HepG2 (cell line): Measurements from ENCODE around the gene ZNF530. TPM values are rescaled to one million over a fixed set of nuclear protein-coding genes. Genes with fewer than 3 reads are reported as not detected.
A peak's percentile ranks its signal among the peaks of the same experiment; 100 is the strongest.

Experiments
- ADNP ChIP-seq: sonication (generic); formaldehyde crosslinking; IDR thresholded peaks from 2 replicates; pipeline ENCODE4 v1.4.0; 2020; ENCODE audit warnings: missing genetic modification reagents
- BATF2 ChIP-seq: sonication (generic); formaldehyde crosslinking; IDR thresholded peaks from 2 replicates; pipeline ENCODE4 v1.8.0; 2022; ENCODE audit warnings: mild to moderate bottlenecking, missing genetic modification reagents, moderate library complexity
- CBX5 ChIP-seq: sonication (generic); formaldehyde crosslinking; IDR thresholded peaks from 2 replicates; pipeline ENCODE4 v1.4.0; 2020; ENCODE audit warnings: missing genetic modification reagents, borderline replicate concordance
- GLI4 ChIP-seq: sonication (generic); formaldehyde crosslinking; IDR thresholded peaks from 2 replicates; pipeline ENCODE4 v1.5.1; 2020; ENCODE audit warnings: missing genetic modification reagents, mild to moderate bottlenecking, moderate library complexity, borderline replicate concordance
- GLMP ChIP-seq: sonication (generic); formaldehyde crosslinking; IDR thresholded peaks from 2 replicates; pipeline ENCODE4 v1.9.0; 2021; ENCODE audit warnings: missing genetic modification reagents, mild to moderate bottlenecking, borderline replicate concordance
- GMEB2 ChIP-seq: IDR thresholded peaks from 2 replicates; pipeline ENCODE4 v1.6.1; 2016; ENCODE audit warnings: missing biosample characterization, missing genetic modification reagents, low read depth
- KDM5B ChIP-seq: sonication (generic); formaldehyde crosslinking; IDR thresholded peaks from 2 replicates; pipeline ENCODE4 v1.4.0; 2020; ENCODE audit warnings: missing genetic modification reagents, mild to moderate bottlenecking, borderline replicate concordance
- KMT2B ChIP-seq: IDR thresholded peaks from 2 replicates; pipeline ENCODE4 v1.6.1; 2016; ENCODE audit warnings: missing genetic modification reagents, missing compliant biosample characterization
- NFIC ChIP-seq: IDR thresholded peaks from 2 replicates; pipeline ENCODE4 v1.6.1; 2012; ENCODE audit warnings: mild to moderate bottlenecking, low read length, inconsistent platforms
- PHF20 ChIP-seq: sonication (generic); formaldehyde crosslinking; IDR thresholded peaks from 2 replicates; pipeline ENCODE4 v1.5.0; 2020; ENCODE audit warnings: mild to moderate bottlenecking, missing genetic modification reagents
- SMYD3 ChIP-seq: sonication (generic); formaldehyde crosslinking; IDR thresholded peaks from 2 replicates; pipeline ENCODE4 v1.8.1; 2023; ENCODE audit warnings: mild to moderate bottlenecking, missing genetic modification reagents
- TEAD2 ChIP-seq: sonication (generic); formaldehyde crosslinking; IDR thresholded peaks from 2 replicates; pipeline ENCODE4 v1.9.0; 2021; ENCODE audit warnings: missing genetic modification reagents
- ZFP62 ChIP-seq: sonication (generic); formaldehyde crosslinking; IDR thresholded peaks from 2 replicates; pipeline ENCODE4 v1.4.0; 2020; ENCODE audit warnings: missing genetic modification reagents
- ZNF160 ChIP-seq: sonication (generic); formaldehyde crosslinking; IDR thresholded peaks from 2 replicates; pipeline ENCODE4 v1.8.0; 2022; ENCODE audit warnings: mild to moderate bottlenecking, inconsistent platforms, missing genetic modification reagents
- ZNF331 ChIP-seq: sonication (generic); formaldehyde crosslinking; IDR thresholded peaks from 2 replicates; pipeline ENCODE4 v1.4.0; 2020; ENCODE audit warnings: missing genetic modification reagents
- ZNF432 ChIP-seq: sonication (generic); formaldehyde crosslinking; IDR thresholded peaks from 2 replicates; pipeline ENCODE4 v1.5.0; 2020; ENCODE audit warnings: missing genetic modification reagents, mild to moderate bottlenecking, borderline replicate concordance
- ZNF44 ChIP-seq: sonication (generic); formaldehyde crosslinking; IDR thresholded peaks from 2 replicates; pipeline ENCODE4 v1.5.1; 2020; ENCODE audit warnings: mild to moderate bottlenecking, missing genetic modification reagents
- ZNF460 ChIP-seq: sonication (generic); formaldehyde crosslinking; IDR thresholded peaks from 2 replicates; pipeline ENCODE4 v1.5.1; 2020; ENCODE audit warnings: missing genetic modification reagents, mild to moderate bottlenecking, borderline replicate concordance
- ZNF546 ChIP-seq: sonication (generic); formaldehyde crosslinking; conservative IDR thresholded peaks from 2 replicates; pipeline ENCODE4 v1.8.1; 2023; ENCODE audit warnings: mild to moderate bottlenecking, missing genetic modification reagents
- polyA plus RNA-seq, 8 experiments: library from polyadenylated mRNA; depleted of rRNA in 3 of 8; stranded (reverse) in 7 of 8; unstranded in 1 of 8; fragments of >200 nt; fragmentation: Illumina TruSeq in 4 of 8; extraction: Trizol in 4 of 8; gene quantifications; 2 replicates each; pipeline versions ENCODE4 v1.2.1 to v1.2.3, GENCODE V29; 2011 to 2016; ENCODE audit warnings: low read depth in 4 of 8, missing spikeins in 1 of 8, mixed read lengths in 1 of 8; ENCODE audit not compliant: insufficient read depth in 1 of 8
- total RNA-seq, 5 experiments: library from RNA; depleted of rRNA; stranded (reverse); fragments of >200 nt; fragmentation: Illumina TruSeq; extraction: Trizol; gene quantifications; 2 replicates each; pipeline ENCODE4 v1.2.3, GENCODE V29; 2016; ENCODE audit warnings: low read depth in 1 of 5
- TF ChIP-seq, protein P1 (sequence below): sonication (generic); formaldehyde crosslinking; IDR thresholded peaks from 2 replicates; pipeline ENCODE4 v1.8.0; 2022; ENCODE audit warnings: missing genetic modification reagents, low read depth, mild to moderate bottlenecking, borderline replicate concordance
- TF ChIP-seq, protein P2 (sequence below): sonication (generic); formaldehyde crosslinking; IDR thresholded peaks from 2 replicates; pipeline ENCODE4 v1.5.0; 2020; ENCODE audit warnings: mild to moderate bottlenecking, missing genetic modification reagents
- TF ChIP-seq, protein P3 (sequence below): sonication (generic); formaldehyde crosslinking; IDR thresholded peaks from 2 replicates; pipeline ENCODE4 v1.5.0; 2020; ENCODE audit warnings: missing genetic modification reagents

The ZNF530 gene
- total and polyA plus RNA-seq, 2 of the 13 experiments (the other 11 are each of a cell fraction or from before 2014, with no cell fraction given), result 1.1 to 7.8 TPM

GRCh38 chr19:57599761-57600383 is at the start of gene ZNF530 (continued):
- TF ChIP-seq ZFP62 (CRISPR knock-in tag) (no peak), ADNP (CRISPR knock-in tag) (no peak), ZNF160 (CRISPR knock-in tag) (no peak), TEAD2 (CRISPR knock-in tag) (no peak), CBX5 (CRISPR knock-in tag) (peak; percentile 36; the same call in 1 of the 2 replicates), PHF20 (CRISPR knock-in tag) (peak; percentile 88), ZNF44 (CRISPR knock-in tag) (peak; percentile 74; the same call in 1 of the 2 replicates), SMYD3 (CRISPR knock-in tag) (peak; percentile 54; the same call in 1 of the 2 replicates), GLMP (CRISPR knock-in tag) (no peak), ZNF460 (CRISPR knock-in tag) (no peak), ZNF432 (CRISPR knock-in tag) (no peak), GLI4 (peak; percentile 85; the same call in 1 of the 2 replicates), ZNF546 (CRISPR knock-in tag) (no peak), ZNF331 (CRISPR knock-in tag) (no peak; the same call in 1 of the 2 replicates), BATF2 (CRISPR knock-in tag) (no peak), NFIC (peak; percentile 95), KDM5B (CRISPR knock-in tag) (peak; percentile 52; the same call in 1 of the 2 replicates), KMT2B (peak; percentile 67), GMEB2 (CRISPR knock-in tag) (no peak)
- TF ChIP-seq, protein P1, sequence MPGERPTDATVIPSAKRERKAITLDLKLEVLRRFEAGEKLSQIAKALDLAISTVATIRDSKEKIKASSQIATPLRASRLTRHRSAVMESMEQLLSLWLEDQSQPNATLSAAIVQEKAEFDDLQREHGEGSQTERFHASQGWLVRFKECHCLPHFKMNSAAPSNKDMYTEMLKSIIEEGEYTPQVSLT (CRISPR knock-in tag), result no peak
- TF ChIP-seq, protein P2, sequence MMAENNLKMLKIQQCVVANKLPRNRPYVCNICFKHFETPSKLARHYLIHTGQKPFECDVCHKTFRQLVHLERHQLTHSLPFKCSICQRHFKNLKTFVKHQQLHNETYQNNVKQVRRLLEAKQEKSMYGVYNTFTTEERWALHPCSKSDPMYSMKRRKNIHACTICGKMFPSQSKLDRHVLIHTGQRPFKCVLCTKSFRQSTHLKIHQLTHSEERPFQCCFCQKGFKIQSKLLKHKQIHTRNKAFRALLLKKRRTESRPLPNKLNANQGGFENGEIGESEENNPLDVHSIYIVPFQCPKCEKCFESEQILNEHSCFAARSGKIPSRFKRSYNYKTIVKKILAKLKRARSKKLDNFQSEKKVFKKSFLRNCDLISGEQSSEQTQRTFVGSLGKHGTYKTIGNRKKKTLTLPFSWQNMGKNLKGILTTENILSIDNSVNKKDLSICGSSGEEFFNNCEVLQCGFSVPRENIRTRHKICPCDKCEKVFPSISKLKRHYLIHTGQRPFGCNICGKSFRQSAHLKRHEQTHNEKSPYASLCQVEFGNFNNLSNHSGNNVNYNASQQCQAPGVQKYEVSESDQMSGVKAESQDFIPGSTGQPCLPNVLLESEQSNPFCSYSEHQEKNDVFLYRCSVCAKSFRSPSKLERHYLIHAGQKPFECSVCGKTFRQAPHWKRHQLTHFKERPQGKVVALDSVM (CRISPR knock-in tag), result no peak
- TF ChIP-seq, protein P3, sequence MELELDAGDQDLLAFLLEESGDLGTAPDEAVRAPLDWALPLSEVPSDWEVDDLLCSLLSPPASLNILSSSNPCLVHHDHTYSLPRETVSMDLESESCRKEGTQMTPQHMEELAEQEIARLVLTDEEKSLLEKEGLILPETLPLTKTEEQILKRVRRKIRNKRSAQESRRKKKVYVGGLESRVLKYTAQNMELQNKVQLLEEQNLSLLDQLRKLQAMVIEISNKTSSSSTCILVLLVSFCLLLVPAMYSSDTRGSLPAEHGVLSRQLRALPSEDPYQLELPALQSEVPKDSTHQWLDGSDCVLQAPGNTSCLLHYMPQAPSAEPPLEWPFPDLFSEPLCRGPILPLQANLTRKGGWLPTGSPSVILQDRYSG (CRISPR knock-in tag), result no peak
